Neural cell (in vitro differentiated cells): Measurements from ENCODE around the gene SP100. TPM values are rescaled to one million over a fixed set of nuclear protein-coding genes. Genes with fewer than 3 reads are reported as not detected.
"Not testable (repeated sequence)": the region's sequence is repeated elsewhere in the genome, so short reads cannot be mapped to it uniquely, and the experiment has no call there.

Experiments used
- H2AFZ ChIP-seq: fragments of 200-600, 300-800 bp; sonication (generic), shearing (Covaris generic); 2 replicates; pipeline ENCODE4 v1.6.0; 2014; ENCODE audit warnings: low read depth, mild to moderate bottlenecking, antibody characterized with exemption, low read length, moderate library complexity
- H3F3A ChIP-seq: fragments of 200-600 bp; shearing (Covaris generic); 2 replicates; pipeline ENCODE4 v1.6.1; 2016; ENCODE audit warnings: mild to moderate bottlenecking, moderate library complexity, mixed read lengths, antibody characterized with exemption, low read length; ENCODE audit not compliant: insufficient read depth, poor library complexity, severe bottlenecking
- H3K27ac ChIP-seq: fragments of 200-600, 300-800 bp; sonication (generic), shearing (Covaris generic); 2 replicates; pipeline ENCODE4 v1.5.1; 2014; ENCODE audit warnings: mild to moderate bottlenecking, low read length, moderate library complexity
- H3K27me3 ChIP-seq: fragments of 300-800, 200-600 bp; sonication (generic), shearing (Covaris generic); 2 replicates; pipeline ENCODE4 v1.6.0; 2014; ENCODE audit warnings: mild to moderate bottlenecking, low read depth, low read length, moderate library complexity; ENCODE audit not compliant: insufficient read depth
- H3K36me3 ChIP-seq: fragments of 300-800, 200-600 bp; sonication (generic), shearing (Covaris generic); 2 replicates; pipeline ENCODE4 v1.5.1; 2014; ENCODE audit warnings: mild to moderate bottlenecking, antibody characterized with exemption, low read length, moderate library complexity; ENCODE audit not compliant: insufficient read depth
- H3K4me2 ChIP-seq: fragments of 300-800, 200-600 bp; sonication (generic), shearing (Covaris generic); 2 replicates; pipeline ENCODE4 v1.6.0; 2014; ENCODE audit warnings: mild to moderate bottlenecking, low read length
- H3K4me3 ChIP-seq: fragments of 300-800, 200-600 bp; sonication (generic), shearing (Covaris generic); 2 replicates; pipeline ENCODE4 v1.5.1; 2014; ENCODE audit warnings: mild to moderate bottlenecking, low read length, moderate library complexity
- H3K79me2 ChIP-seq: fragments of 200-600 bp; shearing (Covaris generic); replicated peaks from 2 replicates; pipeline ENCODE4 v1.6.0; 2014; ENCODE audit warnings: mild to moderate bottlenecking, low read length, moderate library complexity; ENCODE audit not compliant: insufficient read depth
- H3K9ac ChIP-seq: fragments of 300-800, 200-600 bp; sonication (generic), shearing (Covaris generic); 2 replicates; pipeline ENCODE4 v1.6.1; 2016; ENCODE audit warnings: mild to moderate bottlenecking, low read length, mixed read lengths
- H3K9me2 ChIP-seq: fragments of 200-600 bp; shearing (Covaris generic); 2 replicates; pipeline ENCODE4 v1.6.1; 2016; ENCODE audit warnings: mild to moderate bottlenecking, low read length, mixed read lengths; ENCODE audit not compliant: insufficient read depth
- H3K9me3 ChIP-seq: fragments of 200-600, 300-800 bp; sonication (generic), shearing (Covaris generic); 2 replicates; pipeline ENCODE4 v1.6.1; 2016; ENCODE audit warnings: mild to moderate bottlenecking, mixed run types, low read length, moderate library complexity, mixed read lengths
- H4K20me1 ChIP-seq: fragments of 200-600 bp; shearing (Covaris generic); 2 replicates; pipeline ENCODE4 v1.6.1; 2016; ENCODE audit warnings: mild to moderate bottlenecking, mixed run types; ENCODE audit not compliant: insufficient read depth
- EP300 ChIP-seq: fragments of 450-650 bp; conservative IDR thresholded peaks from 2 replicates; pipeline ENCODE4 v1.6.1; 2014; ENCODE audit warnings: antibody characterized with exemption, mild to moderate bottlenecking, moderate library complexity; ENCODE audit not compliant: poor library complexity, severe bottlenecking
- EZH2 ChIP-seq: fragments of 200-600, 300-800 bp; shearing (Covaris generic), sonication (generic); IDR thresholded peaks from 2 replicates; pipeline ENCODE4 v1.6.1; 2014; ENCODE audit warnings: antibody characterized with exemption, low read length, borderline replicate concordance, mild to moderate bottlenecking; ENCODE audit not compliant: insufficient read depth, poor library complexity, severe bottlenecking
- MXI1 ChIP-seq: fragments of 450-650 bp; conservative IDR thresholded peaks from 2 replicates; pipeline ENCODE4 v1.6.1; 2014; ENCODE audit warnings: antibody characterized with exemption, mild to moderate bottlenecking; ENCODE audit not compliant: poor library complexity, severe bottlenecking
- POLR2AphosphoS5 ChIP-seq: IDR thresholded peaks from 2 replicates; pipeline ENCODE4 v1.6.1; 2012
- RAD21 ChIP-seq: fragments of 450-650 bp; conservative IDR thresholded peaks from 2 replicates; pipeline ENCODE4 v1.6.1; 2014; ENCODE audit warnings: antibody characterized with exemption, mild to moderate bottlenecking, moderate library complexity
- SMC3 ChIP-seq: fragments of 450-650 bp; conservative IDR thresholded peaks from 2 replicates; pipeline ENCODE4 v1.6.1; 2014; ENCODE audit warnings: antibody characterized with exemption, mild to moderate bottlenecking, moderate library complexity; ENCODE audit not compliant: poor library complexity
- TAF1 ChIP-seq: IDR thresholded peaks from 2 replicates; pipeline ENCODE4 v1.6.1; 2012; ENCODE audit warnings: low read depth
- polyA plus RNA-seq: library from polyadenylated mRNA; depleted of rRNA; stranded (reverse); fragments of >200 nt; gene quantifications from 2 replicates; pipeline ENCODE4 v1.2.3, GENCODE V29; 2014
- TF ChIP-seq, protein P1 (sequence below): IDR thresholded peaks from 2 replicates; pipeline ENCODE4 v1.6.1; 2012; ENCODE audit warnings: borderline replicate concordance
- TF ChIP-seq, protein P2 (sequence below): fragments of 450-650 bp; IDR thresholded peaks from 2 replicates; pipeline ENCODE4 v1.5.1; 2014; ENCODE audit warnings: antibody characterized with exemption, mild to moderate bottlenecking, moderate library complexity; ENCODE audit not compliant: poor library complexity, severe bottlenecking

Gene SP100
- polyA plus RNA-seq, 1 donor from 2014 or later: not detected

DNA sequence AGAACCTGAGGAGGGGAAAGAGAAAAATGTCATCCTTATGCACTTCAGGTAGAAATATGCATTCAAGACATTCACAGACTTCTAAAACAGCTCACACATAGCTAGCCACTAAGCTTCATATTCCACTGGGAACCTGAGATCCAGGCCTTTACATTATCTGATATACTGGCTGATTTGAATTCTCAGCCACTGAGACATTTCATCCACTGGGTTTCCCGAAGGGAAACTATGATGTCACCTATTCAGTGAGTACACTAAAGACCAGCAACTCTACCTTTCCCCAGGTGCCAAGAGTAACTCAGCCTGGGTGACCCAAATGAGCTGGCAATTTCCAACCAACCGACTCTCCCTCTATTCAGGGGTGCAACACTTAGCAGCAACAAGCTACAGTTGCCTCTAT lies 21.7 kb upstream of the SP100 start:
- H3K79me2 ChIP-seq: no peaks in the 10 kb centered on the region
- H3K9me3 ChIP-seq: no peaks in the 10 kb centered on the region
- H3K27me3 ChIP-seq: no peaks in the 10 kb centered on the region
- TF ChIP-seq MXI1 (no peak), EP300 (no peak), TAF1 (no peak), POLR2AphosphoS5 (no peak), EZH2 (no peak), RAD21 (no peak), SMC3 (no peak)
- TF ChIP-seq, protein P1, sequence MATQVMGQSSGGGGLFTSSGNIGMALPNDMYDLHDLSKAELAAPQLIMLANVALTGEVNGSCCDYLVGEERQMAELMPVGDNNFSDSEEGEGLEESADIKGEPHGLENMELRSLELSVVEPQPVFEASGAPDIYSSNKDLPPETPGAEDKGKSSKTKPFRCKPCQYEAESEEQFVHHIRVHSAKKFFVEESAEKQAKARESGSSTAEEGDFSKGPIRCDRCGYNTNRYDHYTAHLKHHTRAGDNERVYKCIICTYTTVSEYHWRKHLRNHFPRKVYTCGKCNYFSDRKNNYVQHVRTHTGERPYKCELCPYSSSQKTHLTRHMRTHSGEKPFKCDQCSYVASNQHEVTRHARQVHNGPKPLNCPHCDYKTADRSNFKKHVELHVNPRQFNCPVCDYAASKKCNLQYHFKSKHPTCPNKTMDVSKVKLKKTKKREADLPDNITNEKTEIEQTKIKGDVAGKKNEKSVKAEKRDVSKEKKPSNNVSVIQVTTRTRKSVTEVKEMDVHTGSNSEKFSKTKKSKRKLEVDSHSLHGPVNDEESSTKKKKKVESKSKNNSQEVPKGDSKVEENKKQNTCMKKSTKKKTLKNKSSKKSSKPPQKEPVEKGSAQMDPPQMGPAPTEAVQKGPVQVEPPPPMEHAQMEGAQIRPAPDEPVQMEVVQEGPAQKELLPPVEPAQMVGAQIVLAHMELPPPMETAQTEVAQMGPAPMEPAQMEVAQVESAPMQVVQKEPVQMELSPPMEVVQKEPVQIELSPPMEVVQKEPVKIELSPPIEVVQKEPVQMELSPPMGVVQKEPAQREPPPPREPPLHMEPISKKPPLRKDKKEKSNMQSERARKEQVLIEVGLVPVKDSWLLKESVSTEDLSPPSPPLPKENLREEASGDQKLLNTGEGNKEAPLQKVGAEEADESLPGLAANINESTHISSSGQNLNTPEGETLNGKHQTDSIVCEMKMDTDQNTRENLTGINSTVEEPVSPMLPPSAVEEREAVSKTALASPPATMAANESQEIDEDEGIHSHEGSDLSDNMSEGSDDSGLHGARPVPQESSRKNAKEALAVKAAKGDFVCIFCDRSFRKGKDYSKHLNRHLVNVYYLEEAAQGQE: no peak
- TF ChIP-seq, protein P2, sequence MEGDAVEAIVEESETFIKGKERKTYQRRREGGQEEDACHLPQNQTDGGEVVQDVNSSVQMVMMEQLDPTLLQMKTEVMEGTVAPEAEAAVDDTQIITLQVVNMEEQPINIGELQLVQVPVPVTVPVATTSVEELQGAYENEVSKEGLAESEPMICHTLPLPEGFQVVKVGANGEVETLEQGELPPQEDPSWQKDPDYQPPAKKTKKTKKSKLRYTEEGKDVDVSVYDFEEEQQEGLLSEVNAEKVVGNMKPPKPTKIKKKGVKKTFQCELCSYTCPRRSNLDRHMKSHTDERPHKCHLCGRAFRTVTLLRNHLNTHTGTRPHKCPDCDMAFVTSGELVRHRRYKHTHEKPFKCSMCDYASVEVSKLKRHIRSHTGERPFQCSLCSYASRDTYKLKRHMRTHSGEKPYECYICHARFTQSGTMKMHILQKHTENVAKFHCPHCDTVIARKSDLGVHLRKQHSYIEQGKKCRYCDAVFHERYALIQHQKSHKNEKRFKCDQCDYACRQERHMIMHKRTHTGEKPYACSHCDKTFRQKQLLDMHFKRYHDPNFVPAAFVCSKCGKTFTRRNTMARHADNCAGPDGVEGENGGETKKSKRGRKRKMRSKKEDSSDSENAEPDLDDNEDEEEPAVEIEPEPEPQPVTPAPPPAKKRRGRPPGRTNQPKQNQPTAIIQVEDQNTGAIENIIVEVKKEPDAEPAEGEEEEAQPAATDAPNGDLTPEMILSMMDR: no peak
- H3F3A ChIP-seq: no peaks in the 10 kb centered on the region
- H3K4me3 ChIP-seq: no peak overlapping the region
- no peak overlapping the region for H2AFZ ChIP-seq
- H3K9me2 ChIP-seq: no peaks in the 10 kb centered on the region
- no peaks in the 10 kb centered on the region for H3K36me3 ChIP-seq
- no peak overlapping the region for H3K9ac ChIP-seq
- no peaks in the 10 kb centered on the region for H4K20me1 ChIP-seq
- no peak overlapping the region for H3K27ac ChIP-seq
- H3K4me2 ChIP-seq: no peak overlapping the region

DNA sequence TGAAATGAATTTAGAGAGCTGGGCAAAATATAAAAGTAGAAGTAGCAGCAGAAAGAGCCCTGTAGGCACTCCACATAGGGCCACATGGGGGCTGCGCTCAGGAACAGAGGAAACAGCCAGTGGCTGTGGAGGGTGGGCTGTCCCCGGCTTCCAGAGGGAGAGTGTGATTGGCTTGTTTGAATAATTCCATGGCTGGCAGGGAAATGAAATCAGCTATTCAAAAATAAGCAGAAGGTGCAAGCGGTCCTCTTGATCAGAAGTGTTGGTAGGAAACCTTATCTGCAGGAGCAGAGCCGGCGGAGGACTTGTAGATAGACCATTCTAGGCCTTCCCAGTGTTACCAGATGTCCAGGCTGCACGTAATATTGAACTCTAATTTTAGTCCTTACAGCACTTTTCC lies 17.3 kb upstream of the SP100 start:
- not testable (repeated sequence) for H3K9me3 ChIP-seq, H3K4me2 ChIP-seq, H3K27me3 ChIP-seq, H3K9ac ChIP-seq, H3K36me3 ChIP-seq, H3K27ac ChIP-seq, H4K20me1 ChIP-seq, H2AFZ ChIP-seq, H3K79me2 ChIP-seq, H3F3A ChIP-seq, H3K9me2 ChIP-seq, H3K4me3 ChIP-seq

DNA sequence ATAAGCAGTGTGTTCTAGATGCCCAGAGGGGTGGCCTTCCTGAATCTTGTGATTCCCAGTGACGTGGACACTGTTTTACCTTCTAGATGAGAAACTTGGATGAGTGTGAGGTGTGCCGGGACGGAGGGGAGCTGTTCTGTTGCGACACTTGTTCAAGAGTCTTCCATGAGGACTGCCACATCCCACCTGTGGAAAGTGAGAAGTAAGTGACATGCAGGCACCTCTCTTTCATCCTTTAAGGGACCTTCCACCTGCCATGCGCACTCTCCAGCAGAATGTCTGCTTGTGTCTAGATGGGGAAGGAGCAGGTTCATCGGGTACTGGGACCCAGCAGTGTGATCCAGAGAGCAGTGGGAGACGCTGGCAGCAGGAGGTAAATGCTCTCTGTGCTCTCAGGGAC lies 16.0 kb upstream of the SP100 start:
- H4K20me1 ChIP-seq: no peaks in the 10 kb centered on the region
- H3K9me3 ChIP-seq: no peaks in the 10 kb centered on the region
- TF ChIP-seq, protein P1: no peak
- TF ChIP-seq EZH2 (no peak), MXI1 (no peak), RAD21 (no peak), SMC3 (no peak), EP300 (no peak), POLR2AphosphoS5 (no peak), TAF1 (no peak)
- TF ChIP-seq, protein P2: no peak
- no peaks in the 10 kb centered on the region for H3K9me2 ChIP-seq
- H3K27ac ChIP-seq: no peak overlapping the region
- no peaks in the 10 kb centered on the region for H3K36me3 ChIP-seq
- no peak overlapping the region for H3K4me2 ChIP-seq
- H2AFZ ChIP-seq: no peak overlapping the region
- no peak overlapping the region for H3K9ac ChIP-seq
- H3K79me2 ChIP-seq: no peaks in the 10 kb centered on the region
- no peaks in the 10 kb centered on the region for H3K27me3 ChIP-seq
- no peaks in the 10 kb centered on the region for H3F3A ChIP-seq
- no peak overlapping the region for H3K4me3 ChIP-seq
